ENCODE data around the gene NKX2-3. TPM values are rescaled to one million over a fixed set of nuclear protein-coding genes. Genes with fewer than 3 reads are reported as not detected.

NKX2-3 gene
- total and polyA plus RNA-seq, 9 of the 15 experiments (the other 6 are each of a cell fraction or from before 2014, with no cell fraction given) = not detected

GRCh38 chr10:99521765-99522469, 10.8 kb upstream of the NKX2-3 start:
- FAIRE-seq = no peak
- CTCF ChIA-PET (ENCODE audit: low intra/inter-chr PET ratio) = no interaction called here

More at GRCh38 chr10:99521765-99522469, 10.8 kb upstream of the NKX2-3 start:
- peaks cover 9 to 43% of the 10 kb centered on the region in 2 experiments; a peak in 4 of 5 replicates for H3K27me3 ChIP-seq (ENCODE audit: control insufficient read depth in 2 of 2, insufficient read depth in 2 of 2, low read length in 2 of 2)
- H3K36me3 ChIP-seq (ENCODE audit: control insufficient read depth, insufficient read depth, low read length) = no peaks in the 10 kb centered on the region
- H3K27ac ChIP-seq (ENCODE audit: extremely low read depth, low read depth, low read length) = no peak overlapping the region
- H3K4me1 ChIP-seq (replicated peaks in 1 of 2; ENCODE audit: control insufficient read depth in 2 of 2, insufficient read depth in 2 of 2, low read length in 2 of 2) = peaks cover 0 to 13% of the 10 kb centered on the region in 2 experiments; a peak in 1 of 5 replicates
- in situ Hi-C loops (cut with MboI) (no loop called here), intact Hi-C loops (cut with micrococcal nuclease) (no loop called here)
- no peak overlapping the region for H2AFZ ChIP-seq (ENCODE audit: low read depth, low read length)
- 42% methylated on average over 26 of the region's 51 CpGs for WGBS (ENCODE audit: insufficient coverage, low coverage, missing lambda C conversion rate)
- H3K9ac ChIP-seq (ENCODE audit: insufficient read depth in 1 of 2, low read depth in 2 of 2, low read length in 2 of 2) = no peak overlapping the region
- no peaks in the 10 kb centered on the region for H3K79me2 ChIP-seq (ENCODE audit: control insufficient read depth, insufficient read depth, low read length)
- H3K9me1 ChIP-seq (ENCODE audit: control insufficient read depth, insufficient read depth, low read length) = no peaks in the 10 kb centered on the region
- no peaks in the 10 kb centered on the region for H3K9me3 ChIP-seq (replicated peaks; ENCODE audit: control insufficient read depth, insufficient read depth, low read depth, low read length)
- no peaks in the 10 kb centered on the region for H4K20me1 ChIP-seq (replicated peaks; ENCODE audit: control insufficient read depth, insufficient read depth, low read length)
- DNase-seq (ENCODE audit: extremely low read depth in 1 of 4, low spot score in 3 of 4) (no peak), ATAC-seq (no peak)
- no TSS peak for BruUV-seq (replicated peaks)
- POLR2A ChIA-PET = no interaction called here
- TF ChIP-seq, protein P1, sequence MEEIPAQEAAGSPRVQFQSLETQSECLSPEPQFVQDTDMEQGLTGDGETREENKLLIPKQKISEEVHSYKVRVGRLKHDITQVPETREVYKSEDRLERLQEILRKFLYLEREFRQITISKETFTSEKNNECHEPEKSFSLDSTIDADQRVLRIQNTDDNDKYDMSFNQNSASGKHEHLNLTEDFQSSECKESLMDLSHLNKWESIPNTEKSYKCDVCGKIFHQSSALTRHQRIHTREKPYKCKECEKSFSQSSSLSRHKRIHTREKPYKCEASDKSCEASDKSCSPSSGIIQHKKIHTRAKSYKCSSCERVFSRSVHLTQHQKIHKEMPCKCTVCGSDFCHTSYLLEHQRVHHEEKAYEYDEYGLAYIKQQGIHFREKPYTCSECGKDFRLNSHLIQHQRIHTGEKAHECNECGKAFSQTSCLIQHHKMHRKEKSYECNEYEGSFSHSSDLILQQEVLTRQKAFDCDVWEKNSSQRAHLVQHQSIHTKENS (CRISPR knock-in tag; IDR thresholded peaks at IDR 0.05) = no peak
- no peak for TF ChIP-seq TCF3 (CRISPR knock-in tag; IDR thresholded peaks at IDR 0.05)
- TF ChIP-seq BRD4 (IDR thresholded peaks at IDR 0.05) = no peak
- TF ChIP-seq ERF (CRISPR knock-in tag; IDR thresholded peaks at IDR 0.05) = no peak
- TF ChIP-seq SRSF7 (optimal IDR thresholded peaks at IDR 0.05; ENCODE audit: low read depth, low read length) = no peak
- TF ChIP-seq CHD1 (IDR thresholded peaks at IDR 0.05; ENCODE audit: low read length) = no peak
- no peak for TF ChIP-seq ZNF3 (CRISPR knock-in tag; IDR thresholded peaks at IDR 0.05)
- TF ChIP-seq HMG20A (CRISPR knock-in tag; conservative IDR thresholded peaks at IDR 0.05) = no peak
- TF ChIP-seq, protein P2, sequence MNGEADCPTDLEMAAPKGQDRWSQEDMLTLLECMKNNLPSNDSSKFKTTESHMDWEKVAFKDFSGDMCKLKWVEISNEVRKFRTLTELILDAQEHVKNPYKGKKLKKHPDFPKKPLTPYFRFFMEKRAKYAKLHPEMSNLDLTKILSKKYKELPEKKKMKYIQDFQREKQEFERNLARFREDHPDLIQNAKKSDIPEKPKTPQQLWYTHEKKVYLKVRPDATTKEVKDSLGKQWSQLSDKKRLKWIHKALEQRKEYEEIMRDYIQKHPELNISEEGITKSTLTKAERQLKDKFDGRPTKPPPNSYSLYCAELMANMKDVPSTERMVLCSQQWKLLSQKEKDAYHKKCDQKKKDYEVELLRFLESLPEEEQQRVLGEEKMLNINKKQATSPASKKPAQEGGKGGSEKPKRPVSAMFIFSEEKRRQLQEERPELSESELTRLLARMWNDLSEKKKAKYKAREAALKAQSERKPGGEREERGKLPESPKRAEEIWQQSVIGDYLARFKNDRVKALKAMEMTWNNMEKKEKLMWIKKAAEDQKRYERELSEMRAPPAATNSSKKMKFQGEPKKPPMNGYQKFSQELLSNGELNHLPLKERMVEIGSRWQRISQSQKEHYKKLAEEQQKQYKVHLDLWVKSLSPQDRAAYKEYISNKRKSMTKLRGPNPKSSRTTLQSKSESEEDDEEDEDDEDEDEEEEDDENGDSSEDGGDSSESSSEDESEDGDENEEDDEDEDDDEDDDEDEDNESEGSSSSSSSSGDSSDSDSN (IDR thresholded peaks at IDR 0.05; ENCODE audit: borderline replicate concordance in 1 of 2, low read depth in 2 of 2, low read length in 2 of 2) = no peak
- TF ChIP-seq, protein P3, sequence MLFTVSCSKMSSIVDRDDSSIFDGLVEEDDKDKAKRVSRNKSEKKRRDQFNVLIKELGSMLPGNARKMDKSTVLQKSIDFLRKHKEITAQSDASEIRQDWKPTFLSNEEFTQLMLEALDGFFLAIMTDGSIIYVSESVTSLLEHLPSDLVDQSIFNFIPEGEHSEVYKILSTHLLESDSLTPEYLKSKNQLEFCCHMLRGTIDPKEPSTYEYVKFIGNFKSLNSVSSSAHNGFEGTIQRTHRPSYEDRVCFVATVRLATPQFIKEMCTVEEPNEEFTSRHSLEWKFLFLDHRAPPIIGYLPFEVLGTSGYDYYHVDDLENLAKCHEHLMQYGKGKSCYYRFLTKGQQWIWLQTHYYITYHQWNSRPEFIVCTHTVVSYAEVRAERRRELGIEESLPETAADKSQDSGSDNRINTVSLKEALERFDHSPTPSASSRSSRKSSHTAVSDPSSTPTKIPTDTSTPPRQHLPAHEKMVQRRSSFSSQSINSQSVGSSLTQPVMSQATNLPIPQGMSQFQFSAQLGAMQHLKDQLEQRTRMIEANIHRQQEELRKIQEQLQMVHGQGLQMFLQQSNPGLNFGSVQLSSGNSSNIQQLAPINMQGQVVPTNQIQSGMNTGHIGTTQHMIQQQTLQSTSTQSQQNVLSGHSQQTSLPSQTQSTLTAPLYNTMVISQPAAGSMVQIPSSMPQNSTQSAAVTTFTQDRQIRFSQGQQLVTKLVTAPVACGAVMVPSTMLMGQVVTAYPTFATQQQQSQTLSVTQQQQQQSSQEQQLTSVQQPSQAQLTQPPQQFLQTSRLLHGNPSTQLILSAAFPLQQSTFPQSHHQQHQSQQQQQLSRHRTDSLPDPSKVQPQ (CRISPR knock-in tag; IDR thresholded peaks at IDR 0.05; ENCODE audit: borderline replicate concordance) = no peak
- TF ChIP-seq JUNB (CRISPR knock-in tag; conservative IDR thresholded peaks at IDR 0.05) = no peak
- no peak overlapping the region for H3K4me3 ChIP-seq
- no peak overlapping the region for H3K4me2 ChIP-seq (ENCODE audit: insufficient read depth, low read length)
